Prostate gland (tissue), 2 donors: ENCODE results near the gene SMIM12. TPM values are rescaled to one million over a fixed set of nuclear protein-coding genes. Genes with fewer than 3 reads are reported as not detected.

Experiments used
- DNase-seq: peaks from one replicate; pipeline ENCODE4 v3.0.0-alpha.2; 2019; ENCODE audit warnings: low spot score
- H3K27ac ChIP-seq, 2 donors: fragments of 200-600 bp; sonication (generic); 2 replicates each; pipeline ENCODE4 v1.5.1; 2017 to 2019
- H3K27me3 ChIP-seq: fragments of 200-600 bp; sonication (generic); replicated peaks from 2 replicates; pipeline ENCODE4 v1.5.1; 2019; ENCODE audit not compliant: insufficient read depth
- H3K36me3 ChIP-seq, 2 donors: fragments of 200-600 bp; sonication (generic); 1 replicate in 1 of 2; 2 replicates in 1 of 2; pipeline versions ENCODE4 v1.5.1 to v1.8.1; 2017 to 2019
- H3K4me1 ChIP-seq: fragments of 200-600 bp; sonication (generic); replicated peaks from 2 replicates; pipeline ENCODE4 v1.5.1; 2019
- H3K4me3 ChIP-seq, 2 donors: fragments of 200-600 bp; sonication (generic); 2 replicates each; pipeline ENCODE4 v1.5.1; 2017 to 2019
- H3K9me3 ChIP-seq: fragments of 200-600 bp; sonication (generic); 2 replicates; pipeline ENCODE4 v1.5.1; 2017
- CTCF ChIP-seq, 4 experiments: fragments of 200-600 bp in 2 of 4; fragments of 450-650 bp in 2 of 4; sonication (generic) in 2 of 4; IDR thresholded peaks; 1 replicate in 3 of 4; 2 replicates in 1 of 4; pipeline ENCODE4 v1.5.1; 2016 to 2019; ENCODE audit warnings: antibody characterized with exemption in 4 of 4, mild to moderate bottlenecking in 2 of 4, moderate library complexity in 2 of 4
- POLR2A ChIP-seq: fragments of 450-650 bp; IDR thresholded peaks from one replicate; pipeline ENCODE4 v1.6.1; 2016; ENCODE audit warnings: antibody characterized with exemption, mild to moderate bottlenecking
- POLR2AphosphoS5 ChIP-seq: sonication (generic); formaldehyde crosslinking; IDR thresholded peaks from one replicate; pipeline ENCODE4 v1.6.1; 2017; ENCODE audit warnings: antibody characterized with exemption
- WGBS: methylation state at CpG from one replicate; pipeline ENCODE4 v1.1.5; 2018; 5-methylcytosine and 5-hydroxymethylcytosine counted together
- intact Hi-C: fragments of 100-400 bp; cut with DNase I; formaldehyde crosslinking; loops from one replicate; pipeline ENCODE4 v1.14.2; 2022
- total RNA-seq, 2 donors: library from RNA; depleted of rRNA; stranded (reverse); fragments of >200 nt; gene quantifications; one replicate each; pipeline ENCODE4 v1.1.0, GENCODE V29; 2016

SMIM12 gene
- total RNA-seq, 2 donors from 2014 or later = 10.7 to 29.6 TPM

- H3K27me3 ChIP-seq = no peaks in the 10 kb centered on the region
- TF ChIP-seq CTCF (IDR thresholded peaks at IDR 0.05) (no peak), POLR2AphosphoS5 (no peak), POLR2A (no peak)
- no peak for DNase-seq
- H3K4me3 ChIP-seq = no peak overlapping the region
- H3K36me3 ChIP-seq = no peaks in the 10 kb centered on the region
- WGBS = 82% methylated on average over 2 of the region's 2 CpGs
- intact Hi-C loops = no loop called here
- no peaks in the 10 kb centered on the region for H3K9me3 ChIP-seq
- H3K4me1 ChIP-seq = no peaks in the 10 kb centered on the region
- no peak overlapping the region for H3K27ac ChIP-seq
Measured at GRCh38 chr1:34828611-34829010, 30.9 kb downstream of the SMIM12 start.

GRCh38 chr1:34827341-34827941 is 32.1 kb downstream of the SMIM12 start:
- Histone ChIP-seq H3K4me3 (no peak overlapping the region), H3K4me1 (no peaks in the 10 kb centered on the region), H3K36me3 (no peaks in the 10 kb centered on the region), H3K27me3 (no peaks in the 10 kb centered on the region), H3K27ac (no peak overlapping the region), H3K9me3 (no peaks in the 10 kb centered on the region)
- WGBS = 78% methylated on average over 5 of the region's 5 CpGs
- TF ChIP-seq CTCF (IDR thresholded peaks at IDR 0.05) (no peak), POLR2AphosphoS5 (no peak), POLR2A (no peak)
- intact Hi-C loops = no loop called here
- DNase-seq = no peak

- TF ChIP-seq POLR2AphosphoS5 (no peak), CTCF (IDR thresholded peaks at IDR 0.05) (no peak), POLR2A (no peak)
Measured at GRCh38 chr1:34825455-34826091, 34.0 kb downstream of the SMIM12 start.

GRCh38 chr1:34824817-34825454 is 34.6 kb downstream of the SMIM12 start:
- WGBS = 90% methylated on average over 3 of the region's 3 CpGs
- TF ChIP-seq POLR2A (no peak), POLR2AphosphoS5 (no peak), CTCF (IDR thresholded peaks at IDR 0.05) (no peak)
- Histone ChIP-seq H3K4me3 (no peak overlapping the region), H3K36me3 (no peaks in the 10 kb centered on the region), H3K27ac (no peak overlapping the region), H3K4me1 (no peaks in the 10 kb centered on the region), H3K27me3 (no peaks in the 10 kb centered on the region), H3K9me3 (no peaks in the 10 kb centered on the region)
- DNase-seq = no peak
- intact Hi-C loops = no loop called here

More at GRCh38 chr1:34825455-34826091, 34.0 kb downstream of the SMIM12 start:
- Histone ChIP-seq H3K4me3 (no peak overlapping the region), H3K27ac (no peak overlapping the region), H3K36me3 (no peaks in the 10 kb centered on the region), H3K9me3 (no peaks in the 10 kb centered on the region), H3K27me3 (no peaks in the 10 kb centered on the region), H3K4me1 (no peaks in the 10 kb centered on the region)
- WGBS = 67% methylated on average over 11 of the region's 11 CpGs
- no peak for DNase-seq
- intact Hi-C loops = no loop called here
